Measurements from ENCODE around the gene HBZ. TPM values are rescaled to one million over a fixed set of nuclear protein-coding genes. Genes with fewer than 3 reads are reported as not detected.

Gene HBZ
- total RNA-seq, 2 experiments from 2014 or later = not detected

GRCh38 chr16:185213-185612, 32.8 kb downstream of the HBZ start:
- ATAC-seq (ENCODE audit: poor library complexity) (no peak), DNase-seq (no peak)
- peaks cover 28% of the 10 kb centered on the region for H3K36me3 Mint-ChIP-seq (ENCODE audit: low read depth)
- no peak overlapping the region for H3K4me3 ChIP-seq (ENCODE audit: low read length)
- no peak for TF ChIP-seq CTCF (IDR thresholded peaks at IDR 0.05)
- H3K9me3 Mint-ChIP-seq = no peaks in the 10 kb centered on the region
- H3K27me3 ChIP-seq (ENCODE audit: control insufficient read depth in 1 of 2, insufficient read depth in 2 of 2, low read length in 2 of 2) = peaks cover 0 to 5% of the 10 kb centered on the region in 2 experiments
- POLR2A ChIA-PET = no interaction called here
- H3K4me1 Mint-ChIP-seq (ENCODE audit: low read depth) = peaks cover 6% of the 10 kb centered on the region
- H3K27me3 Mint-ChIP-seq = no peaks in the 10 kb centered on the region
- no peak overlapping the region for H3K27ac ChIP-seq (ENCODE audit: low read depth in 1 of 2, low read length in 2 of 2)
- no peak overlapping the region for H3K4me3 Mint-ChIP-seq
- intact Hi-C loops (cut with DNase I, micrococcal nuclease) = no loop called here
- H3K9me3 ChIP-seq (ENCODE audit: control insufficient read depth in 1 of 2, insufficient read depth in 1 of 2, low read length in 2 of 2) = no peaks in the 10 kb centered on the region
- H3K4me1 ChIP-seq (ENCODE audit: insufficient read depth, low read length) = peaks cover 21% of the 10 kb centered on the region
- peaks cover 27% of the 10 kb centered on the region for H3K36me3 ChIP-seq (ENCODE audit: insufficient read depth, low read length)
- CTCF ChIA-PET = no interaction called here
- no peak overlapping the region for H3K27ac Mint-ChIP-seq

GRCh38 chr16:185691-186090, 33.2 kb downstream of the HBZ start:
- CTCF ChIA-PET = no interaction called here
- H3K36me3 Mint-ChIP-seq (ENCODE audit: low read depth) = peaks cover 33% of the 10 kb centered on the region
- no peak for ATAC-seq (ENCODE audit: poor library complexity)
- peaks cover 16% of the 10 kb centered on the region for H3K4me1 ChIP-seq (ENCODE audit: insufficient read depth, low read length)
- no peak for TF ChIP-seq CTCF (IDR thresholded peaks at IDR 0.05)
- DNase-seq = no peak
- intact Hi-C loops (cut with DNase I, micrococcal nuclease) = no loop called here
- H3K4me3 ChIP-seq (ENCODE audit: low read length) = no peak overlapping the region
- POLR2A ChIA-PET = no interaction called here
- H3K27ac ChIP-seq (ENCODE audit: low read depth in 1 of 2, low read length in 2 of 2) = no peak overlapping the region
- H3K27me3 Mint-ChIP-seq = no peaks in the 10 kb centered on the region
- H3K9me3 ChIP-seq (ENCODE audit: control insufficient read depth in 1 of 2, insufficient read depth in 1 of 2, low read length in 2 of 2) = no peaks in the 10 kb centered on the region
- peaks cover 32% of the 10 kb centered on the region for H3K36me3 ChIP-seq (ENCODE audit: insufficient read depth, low read length)
- no peaks in the 10 kb centered on the region for H3K9me3 Mint-ChIP-seq
- peaks cover 6% of the 10 kb centered on the region for H3K4me1 Mint-ChIP-seq (ENCODE audit: low read depth)
- H3K27ac Mint-ChIP-seq = no peak overlapping the region
- H3K27me3 ChIP-seq (ENCODE audit: control insufficient read depth in 1 of 2, insufficient read depth in 2 of 2, low read length in 2 of 2) = peaks cover 0 to 2% of the 10 kb centered on the region in 2 experiments
- H3K4me3 Mint-ChIP-seq = no peak overlapping the region

- Mint-ChIP-seq H3K27ac (no peak overlapping the region), H3K4me3 (no peak overlapping the region), H3K4me1 (ENCODE audit: low read depth) (peaks cover 6% of the 10 kb centered on the region), H3K9me3 (no peaks in the 10 kb centered on the region), H3K36me3 (ENCODE audit: low read depth) (peaks cover 49% of the 10 kb centered on the region), H3K27me3 (no peaks in the 10 kb centered on the region)
- intact Hi-C loops (cut with DNase I, micrococcal nuclease) = no loop called here
- peaks cover 5% of the 10 kb centered on the region for H3K4me1 ChIP-seq (ENCODE audit: insufficient read depth, low read length)
- no peaks in the 10 kb centered on the region for H3K27me3 ChIP-seq (ENCODE audit: control insufficient read depth in 1 of 2, insufficient read depth in 2 of 2, low read length in 2 of 2)
- DNase-seq = no peak
- ChIA-PET POLR2A (no interaction called here), CTCF (no interaction called here)
- ATAC-seq (ENCODE audit: poor library complexity) = no peak
- peaks cover 48% of the 10 kb centered on the region for H3K36me3 ChIP-seq (ENCODE audit: insufficient read depth, low read length)
- no peak overlapping the region for H3K27ac ChIP-seq (ENCODE audit: low read depth in 1 of 2, low read length in 2 of 2)
- H3K4me3 ChIP-seq (ENCODE audit: low read length) = no peak overlapping the region
- TF ChIP-seq CTCF (IDR thresholded peaks at IDR 0.05) = no peak
- no peaks in the 10 kb centered on the region for H3K9me3 ChIP-seq (ENCODE audit: control insufficient read depth in 1 of 2, insufficient read depth in 1 of 2, low read length in 2 of 2)
These were observed 34.9 kb downstream of the HBZ start for GRCh38 chr16:187330-187729.
